ENCODE measurements around the gene OR52N1. TPM values are rescaled to one million over a fixed set of nuclear protein-coding genes. Genes with fewer than 3 reads are reported as not detected.

The OR52N1 gene
- total and polyA plus RNA-seq, 2 experiments from 2014 or later, result not detected

GRCh38 chr11:5833446-5833845 lies 42.4 kb upstream of the OR52N1 start (continued):
- TF ChIP-seq ZNF462 (CRISPR knock-in tag; IDR thresholded peaks at IDR 0.05) (no peak), POLR2AphosphoS5 (IDR thresholded peaks at IDR 0.05; ENCODE audit: low read depth) (no peak), EZH2 (IDR thresholded peaks at IDR 0.05; ENCODE audit: low read depth, unreplicated experiment) (no peak), JUNB (IDR thresholded peaks at IDR 0.05; ENCODE audit: unreplicated experiment) (no peak), REST (IDR thresholded peaks at IDR 0.05; ENCODE audit: unreplicated experiment) (no peak), EZH2phosphoT487 (IDR thresholded peaks at IDR 0.05; ENCODE audit: unreplicated experiment) (no peak), NANOG (IDR thresholded peaks at IDR 0.05; ENCODE audit: borderline replicate concordance) (no peak)

All from GM23338 (cell line).